Vagina (tissue), 2 donors: Measurements from ENCODE around the gene PTPRN. TPM values are rescaled to one million over a fixed set of nuclear protein-coding genes. Genes with fewer than 3 reads are reported as not detected.

Experiments used
- DNase-seq, 2 donors: peaks; one replicate each; pipeline ENCODE4 v3.0.0-alpha.2; 2017; ENCODE audit errors: extremely low spot score in 2 of 2
- H3K27ac ChIP-seq: fragments of 200-600 bp; sonication (generic); one replicate; pipeline ENCODE4 v1.5.1; 2019
- H3K27me3 ChIP-seq: fragments of 200-600 bp; sonication (generic); one replicate; pipeline ENCODE4 v1.5.1; 2019
- H3K36me3 ChIP-seq, 2 donors: fragments of 200-600 bp; sonication (generic); one replicate each; pipeline ENCODE4 v1.5.1; 2017 to 2019
- H3K4me1 ChIP-seq: fragments of 200-600 bp; sonication (generic); one replicate; pipeline ENCODE4 v1.5.1; 2019
- H3K4me3 ChIP-seq, 2 donors: fragments of 200-600 bp; sonication (generic); 1 replicate in 1 of 2; 2 replicates in 1 of 2; pipeline ENCODE4 v1.5.1; 2016 to 2019
- H3K9me3 ChIP-seq: fragments of 200-600 bp; sonication (generic); one replicate; pipeline ENCODE4 v1.5.1; 2019
- POLR2A ChIP-seq, 2 donors: fragments of 450-650 bp; IDR thresholded peaks; one replicate each; pipeline ENCODE4 v1.6.1; 2017; ENCODE audit warnings: antibody characterized with exemption in 2 of 2, mild to moderate bottlenecking in 2 of 2, moderate library complexity in 2 of 2
- POLR2AphosphoS5 ChIP-seq, 2 donors: sonication (generic); formaldehyde crosslinking; IDR thresholded peaks; one replicate each; pipeline ENCODE4 v1.9.0; 2017; ENCODE audit warnings: antibody characterized with exemption in 2 of 2, mild to moderate bottlenecking in 2 of 2, low read depth in 1 of 2; ENCODE audit not compliant: insufficient read depth in 1 of 2
- intact Hi-C: fragments of 100-400 bp; cut with DNase I; formaldehyde crosslinking; loops from one replicate; pipeline ENCODE4 v1.15.1; 2023
- total RNA-seq: library from RNA; depleted of rRNA; stranded (reverse); fragments of >200 nt; gene quantifications from one replicate; pipeline ENCODE4 v1.2.3, GENCODE V29; 2016
- TF ChIP-seq, protein P1 (sequence below), 3 experiments: fragments of 450-650 bp in 2 of 3; fragments of 200-600 bp in 1 of 3; sonication (generic) in 1 of 3; IDR thresholded peaks; one replicate each; pipeline ENCODE4 v1.5.1; 2017 to 2019; ENCODE audit warnings: antibody characterized with exemption in 3 of 3, mild to moderate bottlenecking in 2 of 3, moderate library complexity in 2 of 3

PTPRN gene
- total RNA-seq, 1 donor from 2014 or later = 7.6 TPM

DNA sequence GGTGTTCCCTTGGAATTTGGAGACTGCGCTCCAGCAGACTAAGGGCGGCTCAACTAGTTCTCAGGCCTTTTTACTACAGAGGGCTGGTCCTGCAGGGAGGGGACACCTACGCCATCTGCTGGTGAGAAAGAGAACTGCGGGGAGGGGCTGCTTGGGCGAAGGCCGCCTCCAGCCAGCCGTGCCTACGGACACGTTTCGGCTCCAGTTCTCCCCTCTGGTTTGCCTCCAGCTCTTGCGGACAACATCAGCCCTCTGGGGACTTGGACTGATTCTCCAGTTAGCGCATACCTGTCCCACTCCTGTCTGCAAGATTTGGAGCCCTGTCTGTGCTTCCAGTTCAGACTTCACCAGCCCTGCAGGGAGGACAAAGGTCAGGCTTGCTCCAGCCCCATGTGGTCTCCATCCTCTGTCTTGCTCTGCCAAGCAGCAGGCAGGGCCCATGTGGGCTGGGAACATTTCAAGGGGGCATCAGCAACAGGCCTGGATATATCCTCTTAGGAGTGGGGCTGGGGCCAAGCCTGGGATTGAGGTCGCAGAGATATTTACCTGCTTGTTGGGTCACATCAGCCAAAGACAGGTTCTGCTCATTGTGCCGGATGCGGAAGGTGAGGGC is 10.3 kb downstream of the PTPRN start:
- no peak for TF ChIP-seq POLR2A (IDR thresholded peaks at IDR 0.05)
- TF ChIP-seq, protein P1, sequence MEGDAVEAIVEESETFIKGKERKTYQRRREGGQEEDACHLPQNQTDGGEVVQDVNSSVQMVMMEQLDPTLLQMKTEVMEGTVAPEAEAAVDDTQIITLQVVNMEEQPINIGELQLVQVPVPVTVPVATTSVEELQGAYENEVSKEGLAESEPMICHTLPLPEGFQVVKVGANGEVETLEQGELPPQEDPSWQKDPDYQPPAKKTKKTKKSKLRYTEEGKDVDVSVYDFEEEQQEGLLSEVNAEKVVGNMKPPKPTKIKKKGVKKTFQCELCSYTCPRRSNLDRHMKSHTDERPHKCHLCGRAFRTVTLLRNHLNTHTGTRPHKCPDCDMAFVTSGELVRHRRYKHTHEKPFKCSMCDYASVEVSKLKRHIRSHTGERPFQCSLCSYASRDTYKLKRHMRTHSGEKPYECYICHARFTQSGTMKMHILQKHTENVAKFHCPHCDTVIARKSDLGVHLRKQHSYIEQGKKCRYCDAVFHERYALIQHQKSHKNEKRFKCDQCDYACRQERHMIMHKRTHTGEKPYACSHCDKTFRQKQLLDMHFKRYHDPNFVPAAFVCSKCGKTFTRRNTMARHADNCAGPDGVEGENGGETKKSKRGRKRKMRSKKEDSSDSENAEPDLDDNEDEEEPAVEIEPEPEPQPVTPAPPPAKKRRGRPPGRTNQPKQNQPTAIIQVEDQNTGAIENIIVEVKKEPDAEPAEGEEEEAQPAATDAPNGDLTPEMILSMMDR (IDR thresholded peaks at IDR 0.05) = peak; percentile 90 to 97 (median 92)
- TF ChIP-seq POLR2AphosphoS5 (IDR thresholded peaks at IDR 0.05; ENCODE audit: insufficient read depth in 1 of 2, low read depth in 1 of 2) = peak; percentile 34 to 65
- intact Hi-C loops = loop anchor here (5.0 kb wide), 1 partner anchor 132 kb away; no protein-coding TSS in a partner anchor
- H3K36me3 ChIP-seq = no peaks in the 10 kb centered on the region
- H3K9me3 ChIP-seq = no peaks in the 10 kb centered on the region
- H3K27me3 ChIP-seq = no peaks in the 10 kb centered on the region
- no peaks in the 10 kb centered on the region for H3K4me1 ChIP-seq
- H3K4me3 ChIP-seq = no peak overlapping the region
- DNase-seq = no peak
- no peak overlapping the region for H3K27ac ChIP-seq

DNA sequence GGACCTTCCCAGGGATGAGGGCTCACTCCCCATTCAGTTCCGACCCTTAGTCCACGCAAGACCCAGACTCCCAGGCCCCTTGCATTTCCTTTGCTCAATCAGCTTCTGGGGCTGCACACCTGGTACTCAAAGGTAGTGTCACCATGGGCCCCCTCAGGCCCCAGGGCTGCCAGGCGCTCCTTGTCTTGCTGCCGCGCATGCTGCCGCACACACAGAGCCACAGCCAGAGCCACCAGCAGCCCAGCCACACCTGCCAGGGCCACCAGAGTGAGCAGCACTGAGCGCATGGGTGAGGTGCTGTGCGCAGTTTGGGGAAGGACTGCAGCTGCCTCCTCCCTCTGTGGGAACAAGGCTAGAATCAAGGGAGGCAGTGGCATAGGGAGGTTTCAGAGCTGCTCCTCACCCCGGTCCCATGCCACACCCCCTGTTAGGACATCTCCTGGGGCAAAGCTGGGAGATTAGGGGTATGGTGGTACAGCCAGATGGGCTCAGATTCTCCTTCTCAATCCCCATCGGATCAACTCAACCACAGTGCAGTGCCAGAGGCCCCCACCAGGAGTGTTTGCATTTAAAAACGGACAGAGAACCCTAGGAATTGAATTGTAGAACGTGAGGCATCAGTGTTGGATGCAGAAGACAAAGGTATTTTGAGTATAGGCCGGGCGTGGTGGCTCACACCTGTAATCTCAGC is 11.3 kb downstream of the PTPRN start:
- Histone ChIP-seq H3K9me3 (no peaks in the 10 kb centered on the region), H3K27ac (no peak overlapping the region), H3K4me1 (no peaks in the 10 kb centered on the region), H3K27me3 (no peaks in the 10 kb centered on the region), H3K4me3 (no peak overlapping the region), H3K36me3 (no peaks in the 10 kb centered on the region)
- DNase-seq = peak in 1 of 2 donors; percentile 77
- intact Hi-C loops = loop anchor here (5.0 kb wide), 1 partner anchor 131 kb away; no protein-coding TSS in a partner anchor
- TF ChIP-seq POLR2A (IDR thresholded peaks at IDR 0.05) (no peak), POLR2AphosphoS5 (IDR thresholded peaks at IDR 0.05; ENCODE audit: insufficient read depth in 1 of 2, low read depth in 1 of 2) (no peak)
- TF ChIP-seq, protein P1 (IDR thresholded peaks at IDR 0.05) = no peak

GRCh38 chr2:219296631-219297391 is 12.4 kb downstream of the PTPRN start:
- TF ChIP-seq POLR2AphosphoS5 (IDR thresholded peaks at IDR 0.05; ENCODE audit: insufficient read depth in 1 of 2, low read depth in 1 of 2) = no peak
- DNase-seq = peak; percentile 76 to 93
- no peak overlapping the region for H3K27ac ChIP-seq
- intact Hi-C loops = loop anchor here (5.0 kb wide), 1 partner anchor 130 kb away; no protein-coding TSS in a partner anchor
- H3K27me3 ChIP-seq = no peaks in the 10 kb centered on the region
- H3K4me3 ChIP-seq = no peak overlapping the region
- no peaks in the 10 kb centered on the region for H3K9me3 ChIP-seq
- no peaks in the 10 kb centered on the region for H3K4me1 ChIP-seq
- no peaks in the 10 kb centered on the region for H3K36me3 ChIP-seq

GRCh38 chr2:219296142-219296541 is 13.1 kb downstream of the PTPRN start:
- Histone ChIP-seq H3K27me3 (no peaks in the 10 kb centered on the region), H3K4me3 (no peak overlapping the region), H3K27ac (no peak overlapping the region), H3K36me3 (no peaks in the 10 kb centered on the region), H3K9me3 (no peaks in the 10 kb centered on the region), H3K4me1 (no peaks in the 10 kb centered on the region)
- intact Hi-C loops = loop anchor here (5.0 kb wide), 1 partner anchor 129 kb away; no protein-coding TSS in a partner anchor
- peak in 1 of 2 donors; percentile 60 for DNase-seq
- TF ChIP-seq POLR2A (IDR thresholded peaks at IDR 0.05) (no peak), POLR2AphosphoS5 (IDR thresholded peaks at IDR 0.05; ENCODE audit: insufficient read depth in 1 of 2, low read depth in 1 of 2) (no peak)
- TF ChIP-seq, protein P1 (IDR thresholded peaks at IDR 0.05) = no peak
